Fibroblast of villous mesenchyme (primary cell): ENCODE results near the gene CCL1. TPM values are rescaled to one million over a fixed set of nuclear protein-coding genes. Genes with fewer than 3 reads are reported as not detected.
A peak's percentile ranks its signal among the peaks of the same experiment; 100 is the strongest.

Experiments
- DNase-seq: peaks from one replicate; pipeline ENCODE4 v3.0.0-alpha.2; 2010; ENCODE audit warnings: low read depth
- H3K4me3 ChIP-seq: 2 replicates; pipeline ENCODE4 v1.5.1; 2011; ENCODE audit warnings: low read depth, mild to moderate bottlenecking, low read length
- total RNA-seq: library from RNA; depleted of rRNA; stranded (reverse); fragments of >200 nt; gene quantifications from 2 replicates; pipeline ENCODE4 v1.2.3, GENCODE V29; 2012
- TF ChIP-seq, protein P1 (sequence below): IDR thresholded peaks from 2 replicates; pipeline ENCODE4 v1.5.1; 2012; ENCODE audit warnings: low read depth, mild to moderate bottlenecking, low read length; ENCODE audit not compliant: insufficient read depth

The CCL1 gene
- total RNA-seq, 1 donor = not detected

GRCh38 chr17:34384271-34384670, 21.2 kb upstream of the CCL1 start:
- TF ChIP-seq, protein P1, sequence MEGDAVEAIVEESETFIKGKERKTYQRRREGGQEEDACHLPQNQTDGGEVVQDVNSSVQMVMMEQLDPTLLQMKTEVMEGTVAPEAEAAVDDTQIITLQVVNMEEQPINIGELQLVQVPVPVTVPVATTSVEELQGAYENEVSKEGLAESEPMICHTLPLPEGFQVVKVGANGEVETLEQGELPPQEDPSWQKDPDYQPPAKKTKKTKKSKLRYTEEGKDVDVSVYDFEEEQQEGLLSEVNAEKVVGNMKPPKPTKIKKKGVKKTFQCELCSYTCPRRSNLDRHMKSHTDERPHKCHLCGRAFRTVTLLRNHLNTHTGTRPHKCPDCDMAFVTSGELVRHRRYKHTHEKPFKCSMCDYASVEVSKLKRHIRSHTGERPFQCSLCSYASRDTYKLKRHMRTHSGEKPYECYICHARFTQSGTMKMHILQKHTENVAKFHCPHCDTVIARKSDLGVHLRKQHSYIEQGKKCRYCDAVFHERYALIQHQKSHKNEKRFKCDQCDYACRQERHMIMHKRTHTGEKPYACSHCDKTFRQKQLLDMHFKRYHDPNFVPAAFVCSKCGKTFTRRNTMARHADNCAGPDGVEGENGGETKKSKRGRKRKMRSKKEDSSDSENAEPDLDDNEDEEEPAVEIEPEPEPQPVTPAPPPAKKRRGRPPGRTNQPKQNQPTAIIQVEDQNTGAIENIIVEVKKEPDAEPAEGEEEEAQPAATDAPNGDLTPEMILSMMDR = no peak
- H3K4me3 ChIP-seq = no peak overlapping the region
- no peak for DNase-seq

DNA sequence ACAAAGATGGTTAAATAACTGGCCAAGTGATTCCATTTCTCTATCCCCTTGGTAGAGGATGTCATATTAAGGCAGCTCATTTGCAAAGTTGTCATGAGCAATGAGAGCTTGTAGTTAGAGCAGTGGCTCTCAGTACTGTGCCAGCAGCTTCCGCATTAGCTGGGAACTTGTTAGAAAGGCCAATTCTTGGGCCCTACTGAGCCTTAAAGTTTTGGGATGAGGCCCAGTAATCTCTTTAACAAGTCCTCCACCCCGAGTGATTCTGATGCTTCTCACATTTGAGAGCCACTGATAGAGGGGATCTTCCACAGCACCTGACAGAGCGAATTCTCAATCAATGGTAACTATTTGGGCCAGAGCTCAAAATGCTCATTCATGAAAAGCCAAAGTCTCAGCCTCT, 20.2 kb upstream of the CCL1 start:
- H3K4me3 ChIP-seq = no peak overlapping the region
- TF ChIP-seq, protein P1 = no peak
- DNase-seq = no peak

DNA sequence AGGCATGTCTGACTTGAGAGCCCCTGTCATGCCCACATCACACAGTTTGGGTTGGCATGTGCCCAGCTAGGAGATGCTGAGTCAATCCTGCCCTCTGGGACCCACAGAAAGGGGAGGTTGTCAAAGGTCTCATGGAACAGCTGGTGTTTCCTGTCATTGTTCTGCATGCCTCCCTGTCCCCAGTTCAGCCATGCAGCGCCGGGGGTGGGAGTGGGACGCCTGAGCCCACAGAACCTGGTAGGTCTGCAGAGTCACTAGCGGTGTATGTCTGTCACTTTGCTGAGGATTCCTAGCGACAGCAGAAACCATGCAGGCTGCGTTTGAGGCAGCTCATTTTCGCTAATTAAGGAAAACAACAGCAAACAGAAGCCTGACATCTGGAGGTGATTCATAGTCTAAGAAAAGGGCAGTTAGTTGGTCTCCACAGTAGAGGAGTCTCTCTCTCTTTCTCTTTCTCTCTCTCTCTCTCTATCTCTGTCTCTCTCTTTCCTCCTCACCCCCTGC, 19.6 kb upstream of the CCL1 start:
- no peak for DNase-seq
- TF ChIP-seq, protein P1 = no peak
- no peak overlapping the region for H3K4me3 ChIP-seq

- H3K4me3 ChIP-seq = no peak overlapping the region
- TF ChIP-seq, protein P1 = no peak
- no peak for DNase-seq
Observed at GRCh38 chr17:34379868-34380267, 16.8 kb upstream of the CCL1 start.

DNA sequence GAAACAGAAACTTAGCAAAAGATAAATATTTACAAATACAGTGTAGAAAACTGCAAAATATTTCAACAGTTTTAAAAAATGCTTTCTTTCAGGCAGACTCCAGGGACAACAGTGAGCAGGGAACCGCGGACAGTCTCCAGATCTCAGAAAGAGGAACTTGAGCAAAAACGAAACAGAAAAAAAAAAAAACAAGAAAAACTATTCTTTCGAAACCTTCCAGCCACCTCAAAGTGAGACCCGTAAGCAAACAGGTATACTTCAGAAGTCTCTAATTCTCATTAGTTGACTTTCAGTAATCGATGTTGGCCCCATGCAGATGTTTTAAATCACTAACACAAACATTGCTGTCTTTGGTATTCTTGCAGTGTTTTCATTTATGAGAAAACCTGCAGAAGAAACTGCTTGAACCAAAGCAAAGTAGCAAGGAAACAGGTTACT, 15.7 kb upstream of the CCL1 start:
- peak; percentile 36 for DNase-seq
- TF ChIP-seq, protein P1 = peak; percentile 10
- H3K4me3 ChIP-seq = no peak overlapping the region

DNA sequence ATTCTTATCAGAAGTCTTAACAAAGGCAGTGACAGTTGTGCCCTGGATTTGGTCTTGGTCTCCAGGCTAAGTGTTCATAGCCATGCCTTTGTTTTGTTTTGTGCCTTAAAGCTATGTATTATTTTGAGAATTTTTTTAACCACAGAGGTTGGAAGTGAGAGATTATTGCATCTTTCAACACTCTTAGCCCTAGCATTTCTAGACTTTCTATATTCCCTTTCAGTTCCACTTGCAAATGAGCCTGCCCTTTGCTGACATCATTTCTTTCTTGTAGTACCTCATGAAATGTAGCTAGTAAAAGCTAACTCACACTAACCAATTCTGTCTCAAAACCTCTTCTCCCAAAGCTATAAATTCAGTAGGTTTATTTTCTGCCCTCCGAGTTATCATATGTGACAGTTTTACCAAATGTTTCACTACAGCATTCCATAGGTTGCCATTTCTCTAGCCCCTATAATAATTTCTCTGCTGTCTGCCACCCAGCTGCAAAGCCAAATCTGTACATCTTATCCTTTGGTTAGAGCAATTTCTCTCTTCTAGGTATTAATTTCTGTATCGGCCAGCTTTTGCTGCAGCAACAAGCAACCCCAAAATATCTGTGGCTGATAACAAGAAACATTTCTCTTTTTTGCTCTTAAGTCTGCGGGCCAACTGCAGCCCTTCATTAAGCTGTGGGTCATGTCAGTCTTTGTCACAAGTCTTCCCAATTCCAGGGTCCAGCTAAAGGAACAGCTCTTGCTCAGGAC, 14.2 kb upstream of the CCL1 start:
- TF ChIP-seq, protein P1 = no peak

DNA sequence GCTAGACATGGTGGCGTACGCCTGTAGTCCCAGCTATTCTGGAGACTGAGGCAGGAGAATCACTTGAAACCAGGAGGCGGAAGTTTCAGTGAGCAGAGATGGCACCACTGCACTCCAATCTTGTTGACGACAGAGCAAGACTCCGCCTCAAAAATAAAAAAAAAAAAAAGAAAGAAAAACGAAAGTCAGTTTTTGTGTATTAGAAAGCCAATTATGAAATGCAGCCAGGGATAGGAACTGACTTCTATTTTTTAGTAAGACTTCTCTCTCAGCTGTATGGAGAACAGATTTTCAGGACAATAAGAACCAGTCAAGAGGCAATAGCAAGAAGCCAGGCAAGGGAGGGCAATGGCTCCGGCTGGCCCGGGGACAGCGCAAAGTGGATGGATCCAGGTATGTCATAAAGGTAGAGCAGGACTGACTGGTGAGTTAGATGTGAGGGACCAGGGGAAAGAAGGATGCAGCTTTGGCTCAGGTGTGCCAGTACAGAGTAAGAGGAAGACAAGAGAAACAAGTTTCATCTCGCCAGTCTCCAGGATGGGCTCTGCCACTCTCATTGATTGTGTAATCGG, 12.5 kb upstream of the CCL1 start:
- no peak for DNase-seq
- no peak overlapping the region for H3K4me3 ChIP-seq
- TF ChIP-seq, protein P1 = no peak

More for the DNA sequence above, 14.2 kb upstream of the CCL1 start:
- no peak overlapping the region for H3K4me3 ChIP-seq
- DNase-seq = no peak
